ENCODE measurements around the gene ITGA8. TPM values are rescaled to one million over a fixed set of nuclear protein-coding genes. Genes with fewer than 3 reads are reported as not detected.
"Not testable (repeated sequence)": the region's sequence is repeated elsewhere in the genome, so short reads cannot be mapped to it uniquely, and the experiment has no call there.

Gene ITGA8
- total RNA-seq, 1 donor from 2014 or later, result 2.4 TPM

DNA sequence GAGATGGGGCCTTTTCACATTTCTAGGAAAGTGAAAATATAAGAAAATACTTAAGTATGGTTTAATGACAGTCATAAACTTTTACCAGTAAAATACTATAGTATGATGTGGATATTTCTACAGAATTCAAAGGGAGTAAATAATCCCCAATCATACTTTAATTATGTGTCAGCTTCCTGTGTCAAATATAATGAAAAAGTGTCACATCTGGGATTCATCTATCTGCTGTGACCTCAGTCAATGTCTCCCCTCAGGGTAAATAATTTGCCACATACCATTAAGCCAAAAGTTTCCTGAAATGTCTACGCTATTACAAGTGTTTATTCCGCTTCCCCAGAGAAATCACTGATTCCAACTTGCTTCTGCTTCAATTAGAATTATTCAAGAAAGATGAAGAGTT, 110.5 kb downstream of the ITGA8 start:
- no peak for DNase-seq (ENCODE audit: low spot score)

- DNase-seq (ENCODE audit: low spot score), result no peak
These were observed 113.3 kb downstream of the ITGA8 start for GRCh38 chr10:15606377-15606776.

DNA sequence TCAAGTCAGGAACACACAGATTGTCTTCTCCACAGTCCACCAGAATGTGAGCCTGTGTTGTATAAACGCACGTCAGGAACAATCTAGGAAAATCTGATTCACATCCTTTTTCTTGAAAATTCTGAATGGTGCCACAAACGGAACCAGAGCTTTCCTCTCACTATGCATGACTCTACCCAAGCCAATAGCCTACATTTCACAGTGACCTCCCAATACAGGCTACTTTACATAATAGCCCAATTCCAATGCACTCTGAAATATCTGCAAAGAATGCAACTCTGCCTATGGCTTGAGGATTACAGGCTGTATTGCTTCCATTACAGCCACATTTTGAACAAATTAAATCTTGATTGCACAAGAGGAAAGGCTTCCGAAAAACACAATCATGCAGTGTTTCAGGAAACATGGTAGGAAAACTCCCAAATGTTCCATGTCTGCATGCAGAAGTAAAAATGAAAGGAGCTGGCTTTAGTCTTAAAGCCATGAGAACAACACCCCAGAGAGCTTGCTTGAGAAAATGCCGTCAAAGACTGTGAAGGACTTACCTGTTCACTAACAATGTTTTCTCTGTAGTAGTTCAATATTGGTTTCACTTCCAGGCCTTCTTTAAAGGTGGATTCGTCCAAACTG, 113.9 kb downstream of the ITGA8 start:
- no peak for DNase-seq (ENCODE audit: low spot score)

- no peak for DNase-seq (ENCODE audit: low spot score)
These were observed 116.2 kb downstream of the ITGA8 start for GRCh38 chr10:15603446-15604011.

GRCh38 chr10:15601819-15602218, 117.9 kb downstream of the ITGA8 start:
- no peak for DNase-seq (ENCODE audit: low spot score)

- no peak for DNase-seq (ENCODE audit: low spot score)
These were observed 124.5 kb downstream of the ITGA8 start for GRCh38 chr10:15595260-15595659.

DNA sequence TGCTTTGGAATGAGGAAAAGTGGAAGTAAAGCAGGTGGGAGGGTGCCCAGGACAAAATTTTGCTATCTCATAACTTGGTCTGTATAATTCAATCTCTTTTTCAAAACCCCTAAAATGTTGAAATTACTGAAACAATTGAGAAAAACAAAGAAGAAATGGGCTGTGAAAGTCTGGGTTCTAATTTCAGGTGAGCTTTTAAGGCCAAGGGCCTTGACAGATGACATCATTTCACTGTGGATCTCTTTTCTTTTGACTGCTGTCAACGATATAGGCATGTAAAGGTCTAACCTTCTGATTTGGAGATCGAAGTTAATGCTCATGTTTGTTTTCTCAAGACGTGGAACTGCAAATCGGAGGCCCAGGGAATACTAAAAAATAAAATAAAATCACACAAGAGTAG, 127.8 kb downstream of the ITGA8 start:
- no peak for DNase-seq (ENCODE audit: low spot score)

GRCh38 chr10:15591431-15591830, 128.3 kb downstream of the ITGA8 start:
- DNase-seq (ENCODE audit: low spot score), result no peak

- DNase-seq (ENCODE audit: low spot score), result no peak
These were observed 130.8 kb downstream of the ITGA8 start for GRCh38 chr10:15588635-15589508.

GRCh38 chr10:15588151-15588550, 131.6 kb downstream of the ITGA8 start:
- DNase-seq (ENCODE audit: low spot score), result no peak

GRCh38 chr10:15587271-15587670, 132.5 kb downstream of the ITGA8 start:
- no peak for DNase-seq (ENCODE audit: low spot score)

DNA sequence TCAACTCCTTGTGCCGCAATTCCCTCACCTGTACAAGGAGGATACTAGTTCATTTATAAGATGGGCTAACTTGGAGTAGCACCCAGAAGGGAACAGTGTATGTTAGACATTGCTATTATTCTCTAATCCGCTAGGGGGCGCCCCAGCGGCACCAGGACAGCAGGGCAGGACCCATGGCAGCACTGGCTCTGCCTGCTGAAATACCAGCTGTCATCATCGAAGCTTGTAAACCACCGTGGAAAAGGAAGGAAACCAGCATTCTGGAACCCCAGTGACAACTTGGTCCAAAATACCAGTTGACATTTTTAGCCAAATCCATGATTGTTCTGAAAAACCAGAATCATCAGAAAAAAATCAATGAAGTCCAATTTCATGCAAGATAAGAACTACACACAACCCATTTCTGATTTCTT, 134.4 kb downstream of the ITGA8 start:
- peak; percentile 51 for DNase-seq (ENCODE audit: low spot score)

DNA sequence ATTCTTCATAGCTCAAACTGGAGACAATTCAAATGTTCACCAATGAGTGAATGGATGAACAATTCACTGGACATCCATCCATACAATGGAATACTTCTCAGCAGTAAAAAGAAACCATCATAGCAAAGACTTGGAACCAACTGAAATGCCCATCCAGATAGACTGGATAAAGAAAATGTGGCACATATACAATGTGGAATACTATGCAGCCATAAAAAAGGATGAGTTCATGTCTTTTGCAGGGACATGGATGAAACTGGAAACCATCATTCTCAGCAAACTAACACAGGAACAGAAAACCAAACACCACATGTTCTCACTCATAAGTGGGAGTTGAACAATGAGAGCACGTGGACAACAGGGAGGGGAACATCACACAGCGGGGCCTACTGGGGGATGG, 136.8 kb downstream of the ITGA8 start:
- DNase-seq (ENCODE audit: low spot score), result not testable (repeated sequence)

DNA sequence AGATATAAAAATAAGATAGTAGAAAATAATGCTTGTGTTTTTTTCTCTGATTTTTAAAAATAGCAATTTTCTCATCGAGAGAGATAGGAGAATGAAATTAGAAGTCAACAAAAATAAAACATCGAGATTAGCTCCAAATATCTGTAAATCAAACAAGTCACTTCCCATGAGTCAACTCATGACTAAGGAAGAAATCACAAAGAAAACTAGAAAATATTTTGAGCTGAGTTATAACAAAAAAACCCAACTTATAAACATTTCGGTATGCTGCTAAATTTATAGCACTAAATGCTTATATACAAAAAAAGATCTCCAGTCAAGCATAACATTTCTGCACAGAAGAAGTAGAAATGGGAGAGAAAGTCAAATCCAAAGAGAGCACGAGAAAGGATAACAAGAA, 140.1 kb downstream of the ITGA8 start:
- no peak for DNase-seq (ENCODE audit: low spot score)

DNA sequence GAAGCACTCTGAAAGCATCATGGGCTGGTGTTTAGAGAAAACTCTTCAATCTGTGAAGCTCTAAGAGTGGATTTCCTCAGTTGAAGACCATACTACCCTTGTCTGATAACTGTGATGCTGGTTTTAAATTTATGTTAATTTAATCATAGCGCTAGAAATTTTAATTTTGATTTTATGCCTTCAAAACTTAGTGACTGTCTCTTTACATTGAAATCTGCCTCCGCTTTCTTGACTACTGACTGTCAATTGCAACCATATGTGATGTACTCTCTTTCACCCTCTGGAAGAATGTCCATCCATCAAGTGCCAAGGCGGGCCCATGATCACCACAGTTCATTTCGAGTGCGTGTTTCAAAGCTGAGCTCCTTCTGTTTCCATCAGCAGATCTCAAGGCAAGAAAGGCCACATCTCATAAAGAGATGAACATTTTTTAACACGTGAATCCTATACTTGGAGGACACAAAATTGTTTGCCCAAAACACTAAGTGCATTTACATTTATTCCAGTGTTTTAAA, 147.1 kb downstream of the ITGA8 start:
- DNase-seq (ENCODE audit: low spot score), result no peak

DNA sequence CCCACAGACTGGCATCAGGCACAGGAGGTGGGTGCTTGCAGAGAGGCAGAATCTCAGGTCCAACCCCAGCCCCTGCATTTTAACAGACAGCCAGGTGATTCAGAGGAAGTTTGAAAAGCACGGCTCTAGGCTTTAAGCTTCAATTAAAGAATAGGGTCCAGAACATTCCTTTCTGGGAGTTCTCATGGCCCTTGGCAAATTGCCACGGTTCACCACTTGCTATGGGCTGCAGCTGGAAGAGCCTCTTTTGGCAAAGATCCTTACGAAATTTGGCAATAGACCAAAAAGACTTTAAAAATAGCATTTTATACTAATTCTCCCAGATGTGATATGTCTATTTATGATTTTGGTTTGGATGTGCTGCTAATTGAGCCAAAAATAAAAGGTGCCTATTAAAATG, 148.1 kb downstream of the ITGA8 start:
- DNase-seq (ENCODE audit: low spot score), result no peak

GRCh38 chr10:15570738-15571339, 148.9 kb downstream of the ITGA8 start:
- no peak for DNase-seq (ENCODE audit: low spot score)

- no peak for DNase-seq (ENCODE audit: low spot score)
These were observed 151.8 kb downstream of the ITGA8 start for GRCh38 chr10:15567952-15568351.

DNA sequence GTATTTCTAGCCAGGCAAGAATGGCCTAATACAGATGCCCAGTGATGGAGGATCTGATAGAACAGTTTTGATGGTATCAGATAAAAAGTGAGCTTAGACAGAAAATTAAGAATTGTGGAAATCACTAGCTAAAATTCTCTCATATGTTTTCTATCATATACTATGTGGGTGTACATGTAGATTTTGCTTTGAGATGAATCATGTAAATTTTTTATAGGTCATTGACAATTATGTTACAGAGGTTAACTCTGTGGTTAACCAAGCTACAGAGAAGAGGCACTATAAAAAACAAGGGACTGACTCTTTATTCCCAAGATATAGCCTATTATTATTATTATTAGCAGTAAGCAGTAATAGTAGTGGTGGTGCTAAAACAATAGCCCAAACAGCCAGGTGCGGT, 156.5 kb downstream of the ITGA8 start:
- DNase-seq (ENCODE audit: low spot score), result no peak

- no peak for DNase-seq (ENCODE audit: low spot score)
These were observed 157.1 kb downstream of the ITGA8 start for GRCh38 chr10:15562578-15562977.

DNA sequence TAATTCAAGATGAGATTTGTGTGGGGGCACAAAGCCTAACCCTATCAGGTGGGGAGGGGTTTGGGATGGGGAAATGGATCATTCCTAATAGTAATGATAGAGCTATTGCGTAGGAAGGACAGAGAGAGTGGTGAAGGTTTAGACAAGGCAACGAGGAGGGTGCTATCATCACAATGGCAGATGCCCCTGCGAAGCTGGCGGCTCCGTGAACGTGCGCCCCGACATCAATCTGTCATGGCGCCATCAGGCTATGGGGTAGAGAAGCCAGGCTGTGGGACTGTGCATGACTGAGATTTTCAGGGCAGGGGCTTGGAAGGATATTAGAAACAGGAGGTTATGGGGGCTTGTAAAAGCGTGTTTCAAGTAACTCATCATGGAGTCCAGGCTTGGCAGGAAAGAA, 157.6 kb downstream of the ITGA8 start:
- no peak for DNase-seq (ENCODE audit: low spot score)

DNA sequence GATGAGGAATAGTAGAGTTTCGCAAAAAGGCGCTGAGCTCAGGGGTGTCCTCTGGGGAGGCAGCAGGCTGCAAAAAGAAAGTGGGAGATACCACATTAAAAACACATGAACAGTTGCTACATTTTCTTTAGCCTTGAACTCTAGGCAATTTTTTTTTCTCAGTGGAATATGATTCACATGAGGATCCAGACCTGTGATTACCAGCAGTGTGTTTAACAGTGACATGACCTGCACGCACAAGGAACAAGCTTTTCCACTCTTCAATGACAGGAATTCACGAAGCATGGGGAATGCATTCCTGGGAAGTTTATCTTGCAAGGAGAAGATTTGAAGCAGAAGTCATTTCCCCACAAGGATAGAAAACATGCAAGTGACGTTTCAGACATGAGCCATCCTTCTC, 161.6 kb downstream of the ITGA8 start:
- no peak for DNase-seq (ENCODE audit: low spot score)
